ENCODE measurements around the gene ADAM15. TPM values are rescaled to one million over a fixed set of nuclear protein-coding genes. Genes with fewer than 3 reads are reported as not detected.
A peak's percentile ranks its signal among the peaks of the same experiment; 100 is the strongest.

ADAM15 gene
- total and polyA plus RNA-seq, 4 donors = 10.8 to 26.8 (median 17.5) TPM

- H3K9ac ChIP-seq (ENCODE audit: low read depth in 1 of 2, low read length in 2 of 2) = no peak overlapping the region
- peaks cover 0 to 2% (median 0%) of the 10 kb centered on the region in 4 donors for H3K36me3 ChIP-seq (ENCODE audit: control insufficient read depth in 4 of 4, insufficient read depth in 3 of 4, low read depth in 1 of 4, low read length in 3 of 4)
- H3K4me3 ChIP-seq (ENCODE audit: low read depth in 1 of 3, low read length in 3 of 3) = no peak overlapping the region
- 86% methylated on average over 7 of the region's 7 CpGs for WGBS
- no peak for DNase-seq (ENCODE audit: low spot score)
- TF ChIP-seq HNF4G (IDR thresholded peaks at IDR 0.05) = no peak
- no peak for TF ChIP-seq FOXA1 (IDR thresholded peaks at IDR 0.05)
- no peak for TF ChIP-seq ZBTB33 (IDR thresholded peaks at IDR 0.05)
- no peak for TF ChIP-seq ATF3 (IDR thresholded peaks at IDR 0.05)
- TF ChIP-seq RAD21 (IDR thresholded peaks at IDR 0.05) = no peak
- TF ChIP-seq FOXA2 (IDR thresholded peaks at IDR 0.05) = no peak
- TF ChIP-seq EGR1 (IDR thresholded peaks at IDR 0.05; ENCODE audit: low read depth in 2 of 2) = no peak
- no peak for TF ChIP-seq HNF4A (conservative IDR thresholded peaks at IDR 0.05)
- TF ChIP-seq MAX (IDR thresholded peaks at IDR 0.05) = no peak
- H3K27me3 ChIP-seq (ENCODE audit: control insufficient read depth in 4 of 4, insufficient read depth in 4 of 4, low read length in 3 of 4) = no peaks in the 10 kb centered on the region
- H3K9me3 ChIP-seq (ENCODE audit: control insufficient read depth in 4 of 4, low read length in 3 of 4) = no peaks in the 10 kb centered on the region
- peaks cover 7 to 17% (median 12%) of the 10 kb centered on the region in 4 donors for H3K4me1 ChIP-seq (ENCODE audit: control insufficient read depth in 4 of 4, insufficient read depth in 4 of 4, low read length in 3 of 4)
- H3K27ac ChIP-seq (ENCODE audit: low read depth in 1 of 2, low read length in 2 of 2) = no peak overlapping the region
These were observed 18.5 kb downstream of the ADAM15 start for GRCh38 chr1:155069551-155070157.

- no peaks in the 10 kb centered on the region for H3K9me3 ChIP-seq (ENCODE audit: control insufficient read depth in 4 of 4, low read length in 3 of 4)
- H3K27ac ChIP-seq (ENCODE audit: low read depth in 1 of 2, low read length in 2 of 2) = no peak overlapping the region
- no peak for DNase-seq (ENCODE audit: low spot score)
- H3K27me3 ChIP-seq (ENCODE audit: control insufficient read depth in 4 of 4, insufficient read depth in 4 of 4, low read length in 3 of 4) = no peaks in the 10 kb centered on the region
- H3K36me3 ChIP-seq (ENCODE audit: control insufficient read depth in 4 of 4, insufficient read depth in 3 of 4, low read depth in 1 of 4, low read length in 3 of 4) = peaks cover 0 to 2% (median 0%) of the 10 kb centered on the region in 4 donors
- H3K9ac ChIP-seq (ENCODE audit: low read depth in 1 of 2, low read length in 2 of 2) = no peak overlapping the region
- peaks cover 4 to 12% (median 7%) of the 10 kb centered on the region in 4 donors for H3K4me1 ChIP-seq (ENCODE audit: control insufficient read depth in 4 of 4, insufficient read depth in 4 of 4, low read length in 3 of 4)
- no peak overlapping the region for H3K4me3 ChIP-seq (ENCODE audit: low read depth in 1 of 3, low read length in 3 of 3)
- 27% methylated on average over 28 of the region's 28 CpGs for WGBS
- TF ChIP-seq ATF3 (IDR thresholded peaks at IDR 0.05) = no peak
- no peak for TF ChIP-seq YY1 (IDR thresholded peaks at IDR 0.05)
These were observed 19.1 kb downstream of the ADAM15 start for GRCh38 chr1:155070158-155070621.

- H3K27ac ChIP-seq (ENCODE audit: low read depth in 1 of 2, low read length in 2 of 2) = no peak overlapping the region
- H3K36me3 ChIP-seq (ENCODE audit: control insufficient read depth in 4 of 4, insufficient read depth in 3 of 4, low read depth in 1 of 4, low read length in 3 of 4) = peaks cover 0 to 2% (median 0%) of the 10 kb centered on the region in 4 donors
- peaks cover 4 to 12% (median 7%) of the 10 kb centered on the region in 4 donors for H3K4me1 ChIP-seq (ENCODE audit: control insufficient read depth in 4 of 4, insufficient read depth in 4 of 4, low read length in 3 of 4)
- H3K9me3 ChIP-seq (ENCODE audit: control insufficient read depth in 4 of 4, low read length in 3 of 4) = no peaks in the 10 kb centered on the region
- peak overlapping the region in 1 of 2 donors; percentile 6 for H3K9ac ChIP-seq (ENCODE audit: low read depth in 1 of 2, low read length in 2 of 2)
- no peak for TF ChIP-seq NR2F2 (IDR thresholded peaks at IDR 0.05)
- no peak for TF ChIP-seq TAF1 (conservative IDR thresholded peaks at IDR 0.05)
- TF ChIP-seq CTCF (IDR thresholded peaks at IDR 0.05; ENCODE audit: low read depth, low read length, missing input control) = peak; percentile 23
- TF ChIP-seq HNF4G (IDR thresholded peaks at IDR 0.05) = no peak
- 6% methylated on average over 61 of the region's 61 CpGs for WGBS
- H3K4me3 ChIP-seq (ENCODE audit: low read depth in 1 of 3, low read length in 3 of 3) = peak overlapping the region in 2 of 3 donors; percentile 26 to 45
- H3K27me3 ChIP-seq (ENCODE audit: control insufficient read depth in 4 of 4, insufficient read depth in 4 of 4, low read length in 3 of 4) = no peaks in the 10 kb centered on the region
- DNase-seq (ENCODE audit: low spot score) = peak; percentile 77
These were observed 19.8 kb downstream of the ADAM15 start for GRCh38 chr1:155070721-155071569.
